ENCODE results near the gene MTUS2. TPM values are rescaled to one million over a fixed set of nuclear protein-coding genes. Genes with fewer than 3 reads are reported as not detected.

MTUS2 gene
- total and polyA plus RNA-seq, 2 donors from 2014 or later, result 0.06 to 0.22 TPM

- no peak overlapping the region for H3K9ac ChIP-seq (ENCODE audit: low read length in 3 of 3)
- TF ChIP-seq, protein P1, sequence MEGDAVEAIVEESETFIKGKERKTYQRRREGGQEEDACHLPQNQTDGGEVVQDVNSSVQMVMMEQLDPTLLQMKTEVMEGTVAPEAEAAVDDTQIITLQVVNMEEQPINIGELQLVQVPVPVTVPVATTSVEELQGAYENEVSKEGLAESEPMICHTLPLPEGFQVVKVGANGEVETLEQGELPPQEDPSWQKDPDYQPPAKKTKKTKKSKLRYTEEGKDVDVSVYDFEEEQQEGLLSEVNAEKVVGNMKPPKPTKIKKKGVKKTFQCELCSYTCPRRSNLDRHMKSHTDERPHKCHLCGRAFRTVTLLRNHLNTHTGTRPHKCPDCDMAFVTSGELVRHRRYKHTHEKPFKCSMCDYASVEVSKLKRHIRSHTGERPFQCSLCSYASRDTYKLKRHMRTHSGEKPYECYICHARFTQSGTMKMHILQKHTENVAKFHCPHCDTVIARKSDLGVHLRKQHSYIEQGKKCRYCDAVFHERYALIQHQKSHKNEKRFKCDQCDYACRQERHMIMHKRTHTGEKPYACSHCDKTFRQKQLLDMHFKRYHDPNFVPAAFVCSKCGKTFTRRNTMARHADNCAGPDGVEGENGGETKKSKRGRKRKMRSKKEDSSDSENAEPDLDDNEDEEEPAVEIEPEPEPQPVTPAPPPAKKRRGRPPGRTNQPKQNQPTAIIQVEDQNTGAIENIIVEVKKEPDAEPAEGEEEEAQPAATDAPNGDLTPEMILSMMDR (IDR thresholded peaks at IDR 0.05; ENCODE audit: borderline replicate concordance, extremely low read depth, insufficient read depth), result no peak
- no peak for FAIRE-seq
- no peaks in the 10 kb centered on the region for H3K4me1 ChIP-seq (ENCODE audit: control insufficient read depth in 2 of 3, insufficient read depth in 2 of 3, low read depth in 1 of 3, low read length in 3 of 3)
- no peaks in the 10 kb centered on the region for H3K36me3 ChIP-seq (ENCODE audit: control insufficient read depth in 2 of 3, insufficient read depth in 3 of 3, low read length in 3 of 3)
- no peak overlapping the region for H3K4me3 ChIP-seq (ENCODE audit: low read length in 3 of 3)
- DNase-seq, result no peak
- H3K27me3 ChIP-seq (ENCODE audit: control insufficient read depth, insufficient read depth, low read length), result no peaks in the 10 kb centered on the region
- H3K9me3 ChIP-seq (ENCODE audit: control insufficient read depth in 2 of 3, insufficient read depth in 1 of 3, low read length in 3 of 3), result no peaks in the 10 kb centered on the region
- intact Hi-C loops (cut with DNase I), result no loop called here
- H3K27ac ChIP-seq (ENCODE audit: low read depth in 2 of 2, low read length in 2 of 2), result no peak overlapping the region
Observed at GRCh38 chr13:28976636-28977035, 156.5 kb downstream of the MTUS2 start.

- DNase-seq (no peak), FAIRE-seq (no peak)
- Histone ChIP-seq H3K27me3 (ENCODE audit: control insufficient read depth, insufficient read depth, low read length) (no peaks in the 10 kb centered on the region), H3K36me3 (ENCODE audit: control insufficient read depth in 2 of 3, insufficient read depth in 3 of 3, low read length in 3 of 3) (no peaks in the 10 kb centered on the region), H3K9ac (ENCODE audit: low read length in 3 of 3) (no peak overlapping the region), H3K9me3 (ENCODE audit: control insufficient read depth in 2 of 3, insufficient read depth in 1 of 3, low read length in 3 of 3) (no peaks in the 10 kb centered on the region), H3K4me1 (ENCODE audit: control insufficient read depth in 2 of 3, insufficient read depth in 2 of 3, low read depth in 1 of 3, low read length in 3 of 3) (no peaks in the 10 kb centered on the region), H3K4me3 (ENCODE audit: low read length in 3 of 3) (no peak overlapping the region), H3K27ac (ENCODE audit: low read depth in 2 of 2, low read length in 2 of 2) (no peak overlapping the region)
- TF ChIP-seq, protein P1 (IDR thresholded peaks at IDR 0.05; ENCODE audit: borderline replicate concordance, extremely low read depth, insufficient read depth), result no peak
- intact Hi-C loops (cut with DNase I), result no loop called here
Observed at GRCh38 chr13:28978574-28978973, 158.4 kb downstream of the MTUS2 start.

- H3K4me1 ChIP-seq (ENCODE audit: control insufficient read depth in 2 of 3, insufficient read depth in 2 of 3, low read depth in 1 of 3, low read length in 3 of 3), result no peaks in the 10 kb centered on the region
- DNase-seq, result no peak
- H3K27me3 ChIP-seq (ENCODE audit: control insufficient read depth, insufficient read depth, low read length), result no peaks in the 10 kb centered on the region
- no peak overlapping the region for H3K4me3 ChIP-seq (ENCODE audit: low read length in 3 of 3)
- intact Hi-C loops (cut with DNase I), result no loop called here
- TF ChIP-seq, protein P1 (IDR thresholded peaks at IDR 0.05; ENCODE audit: borderline replicate concordance, extremely low read depth, insufficient read depth), result no peak
- no peak overlapping the region for H3K9ac ChIP-seq (ENCODE audit: low read length in 3 of 3)
- no peaks in the 10 kb centered on the region for H3K36me3 ChIP-seq (ENCODE audit: control insufficient read depth in 2 of 3, insufficient read depth in 3 of 3, low read length in 3 of 3)
- H3K9me3 ChIP-seq (ENCODE audit: control insufficient read depth in 2 of 3, insufficient read depth in 1 of 3, low read length in 3 of 3), result no peaks in the 10 kb centered on the region
- no peak for FAIRE-seq
- no peak overlapping the region for H3K27ac ChIP-seq (ENCODE audit: low read depth in 2 of 2, low read length in 2 of 2)
Observed at GRCh38 chr13:28981530-28981929, 161.4 kb downstream of the MTUS2 start.

GRCh38 chr13:28983641-28984040, 163.5 kb downstream of the MTUS2 start:
- Histone ChIP-seq H3K36me3 (ENCODE audit: control insufficient read depth in 2 of 3, insufficient read depth in 3 of 3, low read length in 3 of 3) (no peaks in the 10 kb centered on the region), H3K4me1 (ENCODE audit: control insufficient read depth in 2 of 3, insufficient read depth in 2 of 3, low read depth in 1 of 3, low read length in 3 of 3) (no peaks in the 10 kb centered on the region), H3K4me3 (ENCODE audit: low read length in 3 of 3) (no peak overlapping the region), H3K9ac (ENCODE audit: low read length in 3 of 3) (no peak overlapping the region), H3K27ac (ENCODE audit: low read depth in 2 of 2, low read length in 2 of 2) (no peak overlapping the region), H3K27me3 (ENCODE audit: control insufficient read depth, insufficient read depth, low read length) (no peaks in the 10 kb centered on the region), H3K9me3 (ENCODE audit: control insufficient read depth in 2 of 3, insufficient read depth in 1 of 3, low read length in 3 of 3) (no peaks in the 10 kb centered on the region)
- intact Hi-C loops (cut with DNase I), result no loop called here
- FAIRE-seq, result no peak
- TF ChIP-seq, protein P1 (IDR thresholded peaks at IDR 0.05; ENCODE audit: borderline replicate concordance, extremely low read depth, insufficient read depth), result no peak
- peak in 2 of 5 donors; percentile 11 to 38 for DNase-seq

Measured in kidney (tissue), 14 donors.